SK-N-SH (cell line): Measurements from ENCODE around the gene CHID1. TPM values are rescaled to one million over a fixed set of nuclear protein-coding genes. Genes with fewer than 3 reads are reported as not detected.

ENCODE experiments used
- CTCF ChIA-PET: fragments of 300-600, 350-600 bp; formaldehyde crosslinking; extraction: SDS; loops from one replicate; lab custom pipeline; 2021; lab: Yijun Ruan, JAX
- POLR2A ChIA-PET: fragments of 350-600 bp; sonication (Branson Sonifier 250); formaldehyde crosslinking; extraction: SDS; loops from one replicate; lab custom pipeline; 2020; ENCODE audit warnings: antibody characterized with exemption, inconsistent platforms; lab: Yijun Ruan, JAX
- DNase-seq: peaks from one replicate; pipeline ENCODE4 v3.0.0; 2012
- H2AFZ ChIP-seq: fragments of 200-600 bp; sonication (generic); 2 replicates; pipeline ENCODE4 v1.8.1; 2016; ENCODE audit warnings: antibody characterized with exemption, mild to moderate bottlenecking, low read depth
- H3F3A ChIP-seq: fragments of 200-600 bp; sonication (generic); replicated peaks from 2 replicates; pipeline ENCODE3; 2016; ENCODE audit warnings: antibody characterized with exemption, mild to moderate bottlenecking; ENCODE audit not compliant: insufficient read depth
- H3K27ac ChIP-seq, 2 experiments: fragments of 200-500 bp in 1 of 2; fragments of 200-600 bp in 1 of 2; sonication (Bioruptor generic) in 1 of 2; sonication (generic), shearing (Covaris generic) in 1 of 2; 2 replicates each; pipeline versions ENCODE4 v1.5.1 to v1.6.1; 2014 to 2016; ENCODE audit warnings: low read depth in 2 of 2, inconsistent platforms in 1 of 2, low read length in 1 of 2, mild to moderate bottlenecking in 1 of 2, mixed read lengths in 1 of 2
- H3K27me3 ChIP-seq: fragments of 200-600 bp; sonication (generic), shearing (Covaris generic); 2 replicates; pipeline ENCODE4 v1.6.1; 2016; ENCODE audit warnings: mixed run types; ENCODE audit not compliant: insufficient read depth
- H3K36me3 ChIP-seq, 2 experiments: fragments of 200-500 bp in 1 of 2; fragments of 200-600 bp in 1 of 2; sonication (Bioruptor generic) in 1 of 2; sonication (generic) in 1 of 2; replicated peaks in 1 of 2; 2 replicates each; pipeline versions ENCODE3 to v1.5.1; 2014 to 2016; ENCODE audit warnings: low read length in 1 of 2, mild to moderate bottlenecking in 1 of 2; ENCODE audit not compliant: insufficient read depth in 2 of 2, control insufficient read depth in 1 of 2
- H3K4me1 ChIP-seq, 2 experiments: fragments of 200-500 bp in 1 of 2; fragments of 200-600 bp in 1 of 2; sonication (Bioruptor generic) in 1 of 2; sonication (generic), shearing (Covaris generic) in 1 of 2; 2 replicates each; pipeline versions ENCODE4 v1.5.1 to v1.6.1; 2014 to 2016; ENCODE audit warnings: low read depth in 1 of 2, low read length in 1 of 2, mixed run types in 1 of 2; ENCODE audit not compliant: insufficient read depth in 2 of 2, control insufficient read depth in 1 of 2
- H3K4me2 ChIP-seq: fragments of 200-600 bp; sonication (generic), shearing (Covaris generic); 2 replicates; pipeline ENCODE4 v1.6.1; 2017; ENCODE audit warnings: mixed run types
- H3K4me3 ChIP-seq, 2 experiments: fragments of 200-500 bp in 1 of 2; fragments of 200-600 bp in 1 of 2; sonication (Bioruptor generic) in 1 of 2; sonication (generic), shearing (Covaris generic) in 1 of 2; 2 replicates each; pipeline versions ENCODE4 v1.5.1 to v1.8.1; 2014 to 2016; ENCODE audit warnings: low read depth in 2 of 2, inconsistent platforms in 1 of 2, low read length in 1 of 2, mild to moderate bottlenecking in 1 of 2, mixed read lengths in 1 of 2, moderate library complexity in 1 of 2
- H3K79me2 ChIP-seq: fragments of 200-600 bp; sonication (generic); 2 replicates; pipeline ENCODE4 v1.8.1; 2017; ENCODE audit warnings: mild to moderate bottlenecking; ENCODE audit not compliant: insufficient read depth
- H3K9ac ChIP-seq: fragments of 200-600 bp; sonication (generic); 2 replicates; pipeline ENCODE4 v1.6.1; 2017; ENCODE audit warnings: mixed run types
- H3K9me2 ChIP-seq: fragments of 200-600 bp; sonication (generic); 2 replicates; pipeline ENCODE4 v1.6.1; 2017; ENCODE audit warnings: mixed run types
- H3K9me3 ChIP-seq: fragments of 200-600 bp; sonication (generic); 2 replicates; pipeline ENCODE4 v1.6.1; 2017; ENCODE audit warnings: mixed run types, mild to moderate bottlenecking, moderate library complexity
- H4K20me1 ChIP-seq: fragments of 200-600 bp; sonication (generic); 2 replicates; pipeline ENCODE4 v1.6.1; 2017; ENCODE audit warnings: mild to moderate bottlenecking, mixed run types; ENCODE audit not compliant: insufficient read depth
- CHD2 ChIP-seq: fragments of 150-350 bp; IDR thresholded peaks from 2 replicates; pipeline ENCODE4 v1.6.1; 2018; ENCODE audit warnings: low read length; ENCODE audit not compliant: partially characterized antibody
- ELF1 ChIP-seq: IDR thresholded peaks from 2 replicates; pipeline ENCODE4 v1.4.0; 2012
- EP300 ChIP-seq, 2 experiments: IDR thresholded peaks; 2 replicates each; pipeline versions ENCODE4 v1.4.0 to v1.6.1; 2012; ENCODE audit warnings: borderline replicate concordance in 1 of 2, low read depth in 1 of 2, low read length in 1 of 2
- EZH2phosphoT487 ChIP-seq: fragments of 200-600 bp; sonication (generic); IDR thresholded peaks from 2 replicates; pipeline ENCODE4 v1.6.1; 2017; ENCODE audit warnings: low read depth, mixed run types, mild to moderate bottlenecking, antibody characterized with exemption, moderate library complexity, borderline replicate concordance
- FOSL2 ChIP-seq: IDR thresholded peaks from 2 replicates; pipeline ENCODE4 v1.4.0; 2012; ENCODE audit warnings: low read depth, mild to moderate bottlenecking, moderate library complexity, borderline replicate concordance
- GABPA ChIP-seq: IDR thresholded peaks from 2 replicates; pipeline ENCODE4 v1.4.0; 2012; ENCODE audit warnings: low read depth, mild to moderate bottlenecking
- JUND ChIP-seq: IDR thresholded peaks from 2 replicates; pipeline ENCODE4 v1.4.0; 2012
- MAX ChIP-seq: IDR thresholded peaks from 2 replicates; pipeline ENCODE4 v1.4.0; 2012; ENCODE audit warnings: low read depth
- MEF2A ChIP-seq: IDR thresholded peaks from 2 replicates; pipeline ENCODE4 v1.4.0; 2012; ENCODE audit warnings: low read depth, borderline replicate concordance
- MXI1 ChIP-seq: IDR thresholded peaks from 2 replicates; pipeline ENCODE4 v1.6.1; 2012; ENCODE audit warnings: mild to moderate bottlenecking, low read depth, low read length, improper control_type of control experiment
- POLR2AphosphoS5 ChIP-seq: IDR thresholded peaks from 2 replicates; pipeline ENCODE4 v1.6.1; 2012; ENCODE audit warnings: low read depth, low read length
- RCOR1 ChIP-seq: fragments of 150-350 bp; IDR thresholded peaks from 2 replicates; pipeline ENCODE4 v1.6.1; 2017; ENCODE audit warnings: antibody characterized with exemption, low read length
- RFX5 ChIP-seq: IDR thresholded peaks from 2 replicates; pipeline ENCODE4 v1.6.1; 2012; ENCODE audit warnings: mild to moderate bottlenecking, improper control_type of control experiment, low read length
- SIN3A ChIP-seq: IDR thresholded peaks from 2 replicates; pipeline ENCODE4 v1.6.1; 2012; ENCODE audit warnings: low read depth, mild to moderate bottlenecking, low read length, moderate library complexity, borderline replicate concordance
- TAF1 ChIP-seq: IDR thresholded peaks from 2 replicates; pipeline ENCODE4 v1.6.1; 2012; ENCODE audit warnings: low read depth, mild to moderate bottlenecking, low read length, moderate library complexity, borderline replicate concordance
- TCF12 ChIP-seq: IDR thresholded peaks from 2 replicates; pipeline ENCODE4 v1.4.0; 2012
- TEAD4 ChIP-seq: IDR thresholded peaks from 2 replicates; pipeline ENCODE4 v1.4.0; 2012; ENCODE audit warnings: mild to moderate bottlenecking, borderline replicate concordance; ENCODE audit not compliant: insufficient read depth
- YY1 ChIP-seq: IDR thresholded peaks from 2 replicates; pipeline ENCODE4 v1.4.0; 2012; ENCODE audit warnings: low read depth, mild to moderate bottlenecking
- ZBTB33 ChIP-seq: IDR thresholded peaks from 2 replicates; pipeline ENCODE4 v1.4.0; 2012; ENCODE audit warnings: low read depth, borderline replicate concordance
- WGBS: methylation state at CpG from one replicate; pipeline ENCODE4 v1.1.6; 2017; ENCODE audit warnings: low lambda C conversion rate; 5-methylcytosine and 5-hydroxymethylcytosine counted together
- polyA plus RNA-seq, 3 experiments: library from polyadenylated mRNA; depleted of rRNA; stranded (reverse); fragments of >200 nt; gene quantifications; 2 replicates each; pipeline ENCODE4 v1.2.3, GENCODE V29; 2012
- TF ChIP-seq, protein P1 (sequence below): fragments of 150-350 bp; IDR thresholded peaks from 2 replicates; pipeline ENCODE4 v1.6.1; 2016; ENCODE audit warnings: mild to moderate bottlenecking, low read depth, low read length
- TF ChIP-seq, protein P2 (sequence below): fragments of 150-350 bp; IDR thresholded peaks from 2 replicates; pipeline ENCODE4 v1.6.1; 2017; ENCODE audit warnings: antibody characterized with exemption, low read length, low read depth, borderline replicate concordance
- TF ChIP-seq, protein P3 (sequence below): fragments of 200-600 bp; sonication (generic); IDR thresholded peaks from 2 replicates; pipeline ENCODE4 v1.6.1; 2017; ENCODE audit warnings: antibody characterized with exemption, mild to moderate bottlenecking, moderate library complexity

CHID1 gene
- polyA plus RNA-seq, 1 of the 3 experiments (the other 2 are of a cell fraction) = 231 TPM

DNA sequence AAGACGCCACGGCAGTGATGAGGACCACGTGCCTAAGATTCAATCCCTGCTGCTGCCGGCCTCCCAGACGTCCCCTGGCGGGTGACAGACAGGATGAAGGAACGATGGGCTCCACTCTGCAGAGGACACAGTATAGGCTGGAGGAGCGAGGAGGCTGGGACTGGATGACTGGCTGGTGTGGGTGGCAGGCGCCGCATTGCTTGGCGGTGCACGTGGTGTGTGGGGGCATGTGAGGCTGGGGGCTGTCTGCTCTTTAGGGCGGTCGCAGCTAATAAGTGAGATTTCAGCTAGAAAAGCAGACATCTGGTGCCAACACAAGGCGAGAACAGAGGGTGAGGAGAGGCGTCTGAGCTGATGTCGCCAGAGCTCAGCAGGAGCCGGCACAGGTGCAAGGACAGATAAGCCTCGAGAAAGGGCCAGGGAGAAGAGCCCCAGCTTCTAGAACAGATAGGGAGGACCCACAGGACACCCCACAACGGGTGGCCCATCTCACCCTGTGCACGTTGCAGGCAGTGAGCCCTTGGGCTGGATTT, 34.8 kb downstream of the CHID1 start:
- no peaks in the 10 kb centered on the region for H4K20me1 ChIP-seq
- no peak overlapping the region for H2AFZ ChIP-seq
- no peak for DNase-seq
- no peak overlapping the region for H3K4me3 ChIP-seq
- H3K79me2 ChIP-seq = no peaks in the 10 kb centered on the region
- H3K27ac ChIP-seq = no peak overlapping the region
- peaks cover 3% of the 10 kb centered on the region for H3F3A ChIP-seq
- no peak overlapping the region for H3K4me2 ChIP-seq
- no peaks in the 10 kb centered on the region for H3K9me2 ChIP-seq
- no peak overlapping the region for H3K9ac ChIP-seq
- CTCF ChIA-PET = interaction anchor here (1.7 kb wide), 1 partner anchor 9 kb away, joined by 4 read pairs; no protein-coding TSS in a partner anchor
- peaks cover 0 to 2% of the 10 kb centered on the region in 2 experiments; a peak in 1 of 4 replicates for H3K4me1 ChIP-seq
- TF ChIP-seq MAX (no peak), YY1 (no peak), MEF2A (no peak), MXI1 (no peak), TCF12 (no peak), RFX5 (no peak), SIN3A (no peak), FOSL2 (no peak), ZBTB33 (no peak)
- TF ChIP-seq, protein P1, sequence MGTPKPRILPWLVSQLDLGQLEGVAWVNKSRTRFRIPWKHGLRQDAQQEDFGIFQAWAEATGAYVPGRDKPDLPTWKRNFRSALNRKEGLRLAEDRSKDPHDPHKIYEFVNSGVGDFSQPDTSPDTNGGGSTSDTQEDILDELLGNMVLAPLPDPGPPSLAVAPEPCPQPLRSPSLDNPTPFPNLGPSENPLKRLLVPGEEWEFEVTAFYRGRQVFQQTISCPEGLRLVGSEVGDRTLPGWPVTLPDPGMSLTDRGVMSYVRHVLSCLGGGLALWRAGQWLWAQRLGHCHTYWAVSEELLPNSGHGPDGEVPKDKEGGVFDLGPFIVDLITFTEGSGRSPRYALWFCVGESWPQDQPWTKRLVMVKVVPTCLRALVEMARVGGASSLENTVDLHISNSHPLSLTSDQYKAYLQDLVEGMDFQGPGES = no peak
- peaks cover 0 to 5% of the 10 kb centered on the region in 2 experiments for H3K36me3 ChIP-seq
- POLR2A ChIA-PET = no interaction called here
- WGBS = 87% methylated on average over 20 of the region's 21 CpGs
- H3K9me3 ChIP-seq = no peaks in the 10 kb centered on the region
- no peaks in the 10 kb centered on the region for H3K27me3 ChIP-seq

- DNase-seq = no peak
- Histone ChIP-seq H2AFZ (no peak overlapping the region), H3K27me3 (no peaks in the 10 kb centered on the region), H3K79me2 (no peaks in the 10 kb centered on the region), H3K4me2 (no peak overlapping the region), H3K9ac (no peak overlapping the region), H3K4me1 (peaks cover 0 to 2% of the 10 kb centered on the region in 2 experiments; a peak in 1 of 4 replicates), H3K36me3 (peaks cover 0 to 2% of the 10 kb centered on the region in 2 experiments), H3F3A (peaks cover 3% of the 10 kb centered on the region), H3K9me3 (no peaks in the 10 kb centered on the region), H4K20me1 (no peaks in the 10 kb centered on the region), H3K4me3 (no peak overlapping the region), H3K27ac (no peak overlapping the region), H3K9me2 (no peaks in the 10 kb centered on the region)
- over 99% methylated on average over 15 of the region's 16 CpGs for WGBS
- CTCF ChIA-PET = interaction anchor here (1.0 to 1.7 kb wide), 2 partner anchors 9 to 23 kb away, joined by 4 read pairs; no protein-coding TSS in a partner anchor
- POLR2A ChIA-PET = no interaction called here
- TF ChIP-seq TAF1 (no peak), YY1 (no peak), POLR2AphosphoS5 (no peak), JUND (no peak), MXI1 (no peak), EP300 (IDR thresholded peaks at IDR 0.05; ENCODE audit: borderline replicate concordance in 1 of 2, low read depth in 1 of 2, low read length in 1 of 2) (no peak), EZH2phosphoT487 (no peak), FOSL2 (no peak), GABPA (no peak), RCOR1 (no peak), CHD2 (no peak), ELF1 (no peak), TEAD4 (no peak)
- TF ChIP-seq, protein P2, sequence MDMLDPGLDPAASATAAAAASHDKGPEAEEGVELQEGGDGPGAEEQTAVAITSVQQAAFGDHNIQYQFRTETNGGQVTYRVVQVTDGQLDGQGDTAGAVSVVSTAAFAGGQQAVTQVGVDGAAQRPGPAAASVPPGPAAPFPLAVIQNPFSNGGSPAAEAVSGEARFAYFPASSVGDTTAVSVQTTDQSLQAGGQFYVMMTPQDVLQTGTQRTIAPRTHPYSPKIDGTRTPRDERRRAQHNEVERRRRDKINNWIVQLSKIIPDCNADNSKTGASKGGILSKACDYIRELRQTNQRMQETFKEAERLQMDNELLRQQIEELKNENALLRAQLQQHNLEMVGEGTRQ = no peak
- TF ChIP-seq, protein P3, sequence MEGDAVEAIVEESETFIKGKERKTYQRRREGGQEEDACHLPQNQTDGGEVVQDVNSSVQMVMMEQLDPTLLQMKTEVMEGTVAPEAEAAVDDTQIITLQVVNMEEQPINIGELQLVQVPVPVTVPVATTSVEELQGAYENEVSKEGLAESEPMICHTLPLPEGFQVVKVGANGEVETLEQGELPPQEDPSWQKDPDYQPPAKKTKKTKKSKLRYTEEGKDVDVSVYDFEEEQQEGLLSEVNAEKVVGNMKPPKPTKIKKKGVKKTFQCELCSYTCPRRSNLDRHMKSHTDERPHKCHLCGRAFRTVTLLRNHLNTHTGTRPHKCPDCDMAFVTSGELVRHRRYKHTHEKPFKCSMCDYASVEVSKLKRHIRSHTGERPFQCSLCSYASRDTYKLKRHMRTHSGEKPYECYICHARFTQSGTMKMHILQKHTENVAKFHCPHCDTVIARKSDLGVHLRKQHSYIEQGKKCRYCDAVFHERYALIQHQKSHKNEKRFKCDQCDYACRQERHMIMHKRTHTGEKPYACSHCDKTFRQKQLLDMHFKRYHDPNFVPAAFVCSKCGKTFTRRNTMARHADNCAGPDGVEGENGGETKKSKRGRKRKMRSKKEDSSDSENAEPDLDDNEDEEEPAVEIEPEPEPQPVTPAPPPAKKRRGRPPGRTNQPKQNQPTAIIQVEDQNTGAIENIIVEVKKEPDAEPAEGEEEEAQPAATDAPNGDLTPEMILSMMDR = no peak
Measured at GRCh38 chr11:875203-875602, 35.4 kb downstream of the CHID1 start.
